HG03520 (cell line): ENCODE results near the gene TP53BP2.
"Not testable (repeated sequence)": the region's sequence is repeated elsewhere in the genome, so short reads cannot be mapped to it uniquely, and the experiment has no call there.

Experiments
- ATAC-seq: cut with Tn5 transposase; IDR thresholded peaks from one replicate; pipeline ENCODE4 v1.9.1; 2021; ENCODE audit warnings: mild to moderate bottlenecking, moderate library complexity; ENCODE audit not compliant: unreplicated experiment

TP53BP2 gene

GRCh38 chr1:223853275-223853674 is 7.5 kb upstream of the TP53BP2 start:
- ATAC-seq, result no peak

- no peak for ATAC-seq
These were observed 6.6 kb upstream of the TP53BP2 start for GRCh38 chr1:223852337-223852736.

- no peak for ATAC-seq
These were observed 3.9 kb upstream of the TP53BP2 start for GRCh38 chr1:223849352-223850254.

GRCh38 chr1:223848536-223848935 is 2.8 kb upstream of the TP53BP2 start:
- ATAC-seq, result no peak

GRCh38 chr1:223847781-223848345 is 2.1 kb upstream of the TP53BP2 start:
- no peak for ATAC-seq

- ATAC-seq, result peak; percentile 29
These were observed 524 bp downstream of the TP53BP2 start for GRCh38 chr1:223845037-223845809.

GRCh38 chr1:223844787-223845036 is 1.0 kb downstream of the TP53BP2 start:
- ATAC-seq, result no peak

- no peak for ATAC-seq
These were observed 1.6 kb downstream of the TP53BP2 start for GRCh38 chr1:223843934-223844786.

- ATAC-seq, result no peak
These were observed 3.0 kb downstream of the TP53BP2 start for GRCh38 chr1:223842784-223843183.

- not testable (repeated sequence) for ATAC-seq
These were observed 3.6 kb downstream of the TP53BP2 start for GRCh38 chr1:223841977-223842623.

GRCh38 chr1:223840254-223840653 is 5.5 kb downstream of the TP53BP2 start:
- ATAC-seq, result no peak

GRCh38 chr1:223838125-223838854 is 7.5 kb downstream of the TP53BP2 start:
- ATAC-seq, result no peak

- no peak for ATAC-seq
These were observed 8.1 kb downstream of the TP53BP2 start for GRCh38 chr1:223837687-223838086.

GRCh38 chr1:223837206-223837605 is 8.5 kb downstream of the TP53BP2 start:
- ATAC-seq, result no peak

- no peak for ATAC-seq
These were observed 9.2 kb downstream of the TP53BP2 start for GRCh38 chr1:223836586-223836985.

GRCh38 chr1:223835754-223836153 is 10.0 kb downstream of the TP53BP2 start:
- ATAC-seq, result no peak

- no peak for ATAC-seq
These were observed 11.0 kb downstream of the TP53BP2 start for GRCh38 chr1:223834660-223835263.

GRCh38 chr1:223833948-223834347 is 11.8 kb downstream of the TP53BP2 start:
- no peak for ATAC-seq

GRCh38 chr1:223832637-223832943 is 13.2 kb downstream of the TP53BP2 start:
- no peak for ATAC-seq
